Mesothelial cell of epicardium (in vitro differentiated cells): ENCODE measurements around the gene MEX3A. TPM values are rescaled to one million over a fixed set of nuclear protein-coding genes. Genes with fewer than 3 reads are reported as not detected.

Experiments used
- DNase-seq, 2 experiments: peaks; one replicate each; pipeline ENCODE4 v3.0.0; 2021; ENCODE audit warnings: low spot score in 2 of 2; ENCODE audit not compliant: unreplicated experiment in 2 of 2
- H3K27ac Mint-ChIP-seq: 2 replicates; pipeline ENCODE4 v1.8.0; 2021; ENCODE audit warnings: mixed read lengths
- H3K27me3 Mint-ChIP-seq: 2 replicates; pipeline ENCODE4 v1.8.0; 2021; ENCODE audit warnings: low read depth, mixed read lengths
- H3K36me3 Mint-ChIP-seq: 2 replicates; pipeline ENCODE4 v1.8.0; 2021; ENCODE audit warnings: mixed read lengths
- H3K4me1 Mint-ChIP-seq: 2 replicates; pipeline ENCODE4 v1.8.0; 2021; ENCODE audit warnings: mixed read lengths
- H3K4me3 Mint-ChIP-seq: 2 replicates; pipeline ENCODE4 v1.8.0; 2021; ENCODE audit warnings: mild to moderate bottlenecking, moderate library complexity, mixed read lengths
- H3K9me3 Mint-ChIP-seq: 2 replicates; pipeline ENCODE4 v1.8.0; 2021; ENCODE audit warnings: mixed read lengths
- total RNA-seq: library from RNA; stranded (reverse); gene quantifications from 3 replicates; pipeline ENCODE4 v1.2.1, GENCODE V29; 2021
- TF ChIP-seq, protein P1 (sequence below): fragments of 200-600 bp; sonication (generic); IDR thresholded peaks from one replicate; pipeline ENCODE4 v1.5.0; 2021; ENCODE audit warnings: antibody characterized with exemption; ENCODE audit not compliant: unreplicated experiment

MEX3A gene
- total RNA-seq, 1 donor from 2014 or later: 112 TPM

DNA sequence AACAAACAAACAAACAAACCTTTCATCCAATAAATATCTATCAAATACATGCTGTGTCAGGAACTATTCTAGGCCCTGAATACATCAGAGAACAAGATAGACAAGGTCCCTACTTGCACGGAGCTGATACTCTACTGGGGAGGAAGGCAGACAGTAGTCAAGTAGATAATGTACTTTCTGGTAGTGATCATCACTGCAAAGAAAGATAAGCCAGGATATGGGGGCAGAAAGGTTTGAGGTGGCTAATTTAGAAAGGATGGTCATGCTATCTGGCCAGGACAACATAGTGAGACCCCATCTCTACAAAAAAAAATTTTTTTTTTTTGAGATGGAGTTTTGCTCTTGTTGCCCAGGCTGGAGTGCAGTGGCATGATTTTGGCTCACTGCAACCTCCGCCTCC lies 9.3 kb upstream of the MEX3A start:
- H3K27ac Mint-ChIP-seq: no peak overlapping the region
- no peaks in the 10 kb centered on the region for H3K27me3 Mint-ChIP-seq
- TF ChIP-seq, protein P1, sequence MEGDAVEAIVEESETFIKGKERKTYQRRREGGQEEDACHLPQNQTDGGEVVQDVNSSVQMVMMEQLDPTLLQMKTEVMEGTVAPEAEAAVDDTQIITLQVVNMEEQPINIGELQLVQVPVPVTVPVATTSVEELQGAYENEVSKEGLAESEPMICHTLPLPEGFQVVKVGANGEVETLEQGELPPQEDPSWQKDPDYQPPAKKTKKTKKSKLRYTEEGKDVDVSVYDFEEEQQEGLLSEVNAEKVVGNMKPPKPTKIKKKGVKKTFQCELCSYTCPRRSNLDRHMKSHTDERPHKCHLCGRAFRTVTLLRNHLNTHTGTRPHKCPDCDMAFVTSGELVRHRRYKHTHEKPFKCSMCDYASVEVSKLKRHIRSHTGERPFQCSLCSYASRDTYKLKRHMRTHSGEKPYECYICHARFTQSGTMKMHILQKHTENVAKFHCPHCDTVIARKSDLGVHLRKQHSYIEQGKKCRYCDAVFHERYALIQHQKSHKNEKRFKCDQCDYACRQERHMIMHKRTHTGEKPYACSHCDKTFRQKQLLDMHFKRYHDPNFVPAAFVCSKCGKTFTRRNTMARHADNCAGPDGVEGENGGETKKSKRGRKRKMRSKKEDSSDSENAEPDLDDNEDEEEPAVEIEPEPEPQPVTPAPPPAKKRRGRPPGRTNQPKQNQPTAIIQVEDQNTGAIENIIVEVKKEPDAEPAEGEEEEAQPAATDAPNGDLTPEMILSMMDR: no peak
- H3K36me3 Mint-ChIP-seq: peaks cover 17% of the 10 kb centered on the region
- no peaks in the 10 kb centered on the region for H3K9me3 Mint-ChIP-seq
- no peak for DNase-seq
- no peak overlapping the region for H3K4me3 Mint-ChIP-seq
- peaks cover 15% of the 10 kb centered on the region for H3K4me1 Mint-ChIP-seq

DNA sequence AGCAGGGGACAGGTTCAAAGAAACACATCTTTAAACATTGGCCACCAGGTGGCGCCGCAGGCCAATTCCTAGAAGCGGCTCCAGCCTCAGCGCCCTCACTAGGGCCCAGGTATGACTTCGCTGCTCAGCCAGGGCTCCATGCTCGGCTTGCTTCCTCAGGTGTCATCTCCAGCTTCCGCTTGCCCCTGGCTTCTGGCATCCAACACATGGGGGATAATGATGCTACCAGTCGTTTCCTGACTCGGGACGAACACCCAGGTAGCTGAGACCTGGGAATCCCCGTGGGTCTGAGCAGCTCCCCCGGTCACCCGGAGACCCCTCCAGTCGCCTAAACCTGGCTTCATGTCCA lies 8.5 kb upstream of the MEX3A start:
- peaks cover 15% of the 10 kb centered on the region for H3K36me3 Mint-ChIP-seq
- TF ChIP-seq, protein P1: peak; percentile 98
- DNase-seq: peak; percentile 79 to 91

DNA sequence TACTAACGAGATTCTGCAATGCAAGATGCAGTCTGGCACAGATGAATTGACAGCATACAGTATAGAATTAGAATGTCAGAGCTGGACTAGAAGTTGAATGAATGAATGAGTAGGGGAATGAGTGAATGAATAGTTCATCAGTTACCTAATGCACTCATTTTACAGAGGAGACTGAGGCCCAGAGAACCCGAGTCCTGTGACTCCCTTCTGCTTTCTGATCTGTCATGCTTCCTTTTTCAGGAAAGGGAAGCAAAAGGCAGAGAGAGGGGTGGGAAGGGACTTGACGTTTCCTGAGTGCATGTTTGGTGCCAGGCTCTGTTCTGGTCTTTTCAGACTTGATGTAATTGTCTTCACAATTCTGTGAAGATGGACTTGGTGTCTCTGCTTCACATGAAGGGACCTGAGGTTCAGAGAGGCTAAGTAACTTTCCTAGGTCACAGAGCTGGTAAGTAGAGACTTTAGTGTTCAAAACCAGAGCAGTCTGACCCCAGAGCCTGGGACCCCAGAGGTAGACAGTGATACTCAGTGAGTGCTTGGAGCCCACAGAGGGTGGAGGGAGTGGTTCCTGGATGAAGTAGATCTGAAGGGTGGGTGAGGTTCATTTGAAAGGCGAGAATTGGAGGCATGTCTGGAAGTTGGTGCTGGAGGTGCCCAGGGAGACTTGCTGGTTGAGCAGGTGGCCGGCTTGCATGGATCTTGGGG lies 8.0 kb upstream of the MEX3A start:
- Mint-ChIP-seq H3K4me3 (no peak overlapping the region), H3K4me1 (peaks cover 19% of the 10 kb centered on the region), H3K9me3 (no peaks in the 10 kb centered on the region), H3K27ac (peak overlapping the region; percentile 84), H3K36me3 (peaks cover 12% of the 10 kb centered on the region), H3K27me3 (no peaks in the 10 kb centered on the region)
- no peak for DNase-seq
- TF ChIP-seq, protein P1: no peak

More for the DNA sequence above, 8.5 kb upstream of the MEX3A start:
- no peak overlapping the region for H3K4me3 Mint-ChIP-seq
- H3K27ac Mint-ChIP-seq: peak overlapping the region; percentile 84
- H3K27me3 Mint-ChIP-seq: no peaks in the 10 kb centered on the region
- peaks cover 18% of the 10 kb centered on the region for H3K4me1 Mint-ChIP-seq
- H3K9me3 Mint-ChIP-seq: no peaks in the 10 kb centered on the region

DNA sequence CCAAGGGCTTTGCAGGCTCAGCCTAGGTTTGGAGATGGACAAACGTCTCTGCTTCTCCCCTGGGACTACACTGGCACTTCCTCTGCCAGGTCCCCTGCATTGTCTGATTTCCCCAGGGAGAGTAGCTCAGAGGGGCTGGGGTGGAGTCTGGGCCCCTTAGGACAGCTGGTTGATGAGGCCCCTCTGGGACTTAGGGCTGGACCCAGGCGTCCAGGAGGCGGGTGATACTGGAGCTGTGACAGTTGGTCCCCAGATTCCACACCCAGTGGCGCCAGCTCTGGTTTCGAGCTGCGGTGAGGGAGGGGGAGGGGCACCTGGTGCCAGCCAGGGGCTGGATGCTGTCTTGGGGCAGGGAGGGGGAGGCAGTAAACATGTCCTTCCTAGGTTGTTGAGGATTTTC lies 7.4 kb upstream of the MEX3A start:
- Mint-ChIP-seq H3K27ac (no peak overlapping the region), H3K36me3 (peaks cover 8% of the 10 kb centered on the region), H3K9me3 (no peaks in the 10 kb centered on the region)

DNA sequence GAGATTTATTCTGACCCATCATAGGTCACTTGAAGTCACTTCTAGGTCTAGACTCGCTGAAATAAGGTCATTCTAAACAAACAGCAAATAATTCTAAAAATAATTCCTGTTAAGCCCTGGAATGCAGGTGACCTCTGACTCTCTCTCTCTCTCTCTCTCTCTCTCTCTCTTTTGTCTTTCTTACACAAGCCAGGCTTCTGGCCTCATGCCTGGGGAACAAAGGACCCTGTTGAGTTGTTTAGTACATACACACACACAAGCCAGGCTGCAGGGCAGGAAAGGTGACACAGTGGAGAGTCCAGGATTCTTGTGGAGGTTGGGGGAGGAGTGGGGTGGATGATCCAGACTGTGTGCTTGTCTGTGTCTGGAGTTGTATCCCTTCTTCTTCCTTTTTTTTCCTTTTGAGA lies 4.0 kb upstream of the MEX3A start:
- Mint-ChIP-seq H3K4me1 (peaks cover 40% of the 10 kb centered on the region), H3K9me3 (no peaks in the 10 kb centered on the region), H3K4me3 (no peak overlapping the region), H3K27me3 (no peaks in the 10 kb centered on the region), H3K27ac (peak overlapping the region; percentile 92), H3K36me3 (no peaks in the 10 kb centered on the region)
- no peak for DNase-seq
- TF ChIP-seq, protein P1: no peak

More for the DNA sequence above, 7.4 kb upstream of the MEX3A start:
- no peaks in the 10 kb centered on the region for H3K27me3 Mint-ChIP-seq
- no peak overlapping the region for H3K4me3 Mint-ChIP-seq
- peaks cover 25% of the 10 kb centered on the region for H3K4me1 Mint-ChIP-seq
- DNase-seq: no peak
- TF ChIP-seq, protein P1: no peak
